ENCODE results near the gene RFX3.

RFX3 gene

DNA sequence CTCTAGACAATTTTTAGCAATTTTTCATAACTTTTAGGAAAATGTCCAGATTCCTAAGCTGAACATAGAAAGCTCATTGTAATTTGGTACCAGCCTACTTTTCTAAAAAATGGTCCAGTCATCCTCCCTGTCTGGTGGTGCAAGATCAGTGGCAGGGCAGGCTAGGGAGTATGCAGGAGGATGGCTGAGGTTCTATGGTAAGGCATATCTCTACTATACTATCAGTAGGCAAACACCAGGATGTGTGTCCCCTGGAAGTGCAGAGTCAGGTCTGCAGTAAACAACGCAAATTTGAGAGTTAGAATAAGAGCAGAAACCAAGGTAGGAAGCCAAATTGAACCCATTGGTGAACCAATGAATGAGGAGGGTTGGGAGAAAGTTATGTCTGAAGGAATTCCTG, 22.8 kb upstream of the RFX3 start:
- H3K4me3 ChIP-seq (ENCODE audit: low read depth, low read length), result no peak overlapping the region
- TF ChIP-seq, protein P1, sequence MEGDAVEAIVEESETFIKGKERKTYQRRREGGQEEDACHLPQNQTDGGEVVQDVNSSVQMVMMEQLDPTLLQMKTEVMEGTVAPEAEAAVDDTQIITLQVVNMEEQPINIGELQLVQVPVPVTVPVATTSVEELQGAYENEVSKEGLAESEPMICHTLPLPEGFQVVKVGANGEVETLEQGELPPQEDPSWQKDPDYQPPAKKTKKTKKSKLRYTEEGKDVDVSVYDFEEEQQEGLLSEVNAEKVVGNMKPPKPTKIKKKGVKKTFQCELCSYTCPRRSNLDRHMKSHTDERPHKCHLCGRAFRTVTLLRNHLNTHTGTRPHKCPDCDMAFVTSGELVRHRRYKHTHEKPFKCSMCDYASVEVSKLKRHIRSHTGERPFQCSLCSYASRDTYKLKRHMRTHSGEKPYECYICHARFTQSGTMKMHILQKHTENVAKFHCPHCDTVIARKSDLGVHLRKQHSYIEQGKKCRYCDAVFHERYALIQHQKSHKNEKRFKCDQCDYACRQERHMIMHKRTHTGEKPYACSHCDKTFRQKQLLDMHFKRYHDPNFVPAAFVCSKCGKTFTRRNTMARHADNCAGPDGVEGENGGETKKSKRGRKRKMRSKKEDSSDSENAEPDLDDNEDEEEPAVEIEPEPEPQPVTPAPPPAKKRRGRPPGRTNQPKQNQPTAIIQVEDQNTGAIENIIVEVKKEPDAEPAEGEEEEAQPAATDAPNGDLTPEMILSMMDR (IDR thresholded peaks at IDR 0.05; ENCODE audit: low read depth, low read length), result no peak
- in situ Hi-C loops (cut with HindIII; ENCODE audit: low sequenced_read_pairs), result no loop called here
- no peak for DNase-seq (ENCODE audit: low read depth, low spot score)

DNA sequence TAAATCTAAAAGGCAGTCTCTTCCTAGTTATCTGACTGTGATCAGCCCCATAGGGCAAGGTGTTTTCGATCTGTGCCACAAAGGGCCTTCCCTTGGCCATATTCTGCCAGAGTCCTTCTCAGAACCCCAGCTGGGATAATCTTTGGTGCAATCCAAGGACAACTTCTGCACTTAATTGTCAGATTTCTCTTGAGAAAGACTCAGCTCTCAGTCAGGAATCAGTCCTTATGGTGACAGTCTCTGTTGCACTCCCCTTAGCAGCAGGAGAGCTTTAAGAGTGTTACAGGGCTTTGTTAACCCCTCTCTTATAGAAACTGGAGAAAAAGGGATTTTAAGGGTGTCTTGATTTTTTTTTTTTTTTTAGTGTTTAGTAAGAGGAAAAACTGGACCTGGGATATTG, 15.4 kb upstream of the RFX3 start:
- TF ChIP-seq, protein P1 (IDR thresholded peaks at IDR 0.05; ENCODE audit: low read depth, low read length), result no peak
- no peak overlapping the region for H3K4me3 ChIP-seq (ENCODE audit: low read depth, low read length)
- DNase-seq (ENCODE audit: low read depth, low spot score), result no peak
- in situ Hi-C loops (cut with HindIII; ENCODE audit: low sequenced_read_pairs), result no loop called here

DNA sequence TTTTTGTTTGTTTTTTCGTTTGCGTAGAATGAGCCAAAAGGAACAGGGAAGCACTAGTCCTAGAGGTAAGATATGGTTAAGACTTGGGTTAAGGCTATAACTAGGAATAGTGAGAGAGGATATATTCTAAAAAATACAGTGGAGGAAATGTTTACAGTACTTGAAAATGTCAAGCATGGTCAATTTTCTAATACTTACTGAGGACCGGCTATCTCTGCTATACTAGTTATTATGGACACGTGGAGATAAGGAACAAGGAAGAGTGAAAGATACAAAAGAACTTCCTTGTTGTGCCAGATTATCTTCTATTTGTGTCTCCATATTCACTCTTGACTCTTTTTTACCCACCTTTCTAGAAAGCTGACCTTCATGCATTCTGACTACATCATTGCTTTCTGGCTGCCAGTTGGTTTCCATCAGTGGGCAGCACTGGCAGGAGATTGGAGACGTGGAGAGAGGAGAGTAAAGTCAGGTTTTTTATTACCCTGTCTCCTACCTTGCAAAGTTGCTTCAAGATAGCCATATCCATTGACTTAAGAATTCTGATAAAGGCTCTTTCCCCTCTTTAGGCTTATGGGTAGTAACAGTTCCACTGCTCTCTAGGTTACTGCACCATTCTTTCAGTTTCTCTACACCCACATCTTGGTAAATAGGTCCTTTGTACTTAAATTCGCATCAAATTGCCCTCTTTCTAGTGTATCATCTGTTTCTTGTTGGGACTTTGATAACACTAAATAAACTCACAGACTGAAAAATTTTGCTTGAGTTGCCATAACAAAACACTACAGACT, 9.0 kb upstream of the RFX3 start:
- H3K4me3 ChIP-seq (ENCODE audit: low read depth, low read length), result no peak overlapping the region
- no peak for DNase-seq (ENCODE audit: low read depth, low spot score)
- TF ChIP-seq, protein P1 (IDR thresholded peaks at IDR 0.05; ENCODE audit: low read depth, low read length), result no peak
- in situ Hi-C loops (cut with HindIII; ENCODE audit: low sequenced_read_pairs), result no loop called here

DNA sequence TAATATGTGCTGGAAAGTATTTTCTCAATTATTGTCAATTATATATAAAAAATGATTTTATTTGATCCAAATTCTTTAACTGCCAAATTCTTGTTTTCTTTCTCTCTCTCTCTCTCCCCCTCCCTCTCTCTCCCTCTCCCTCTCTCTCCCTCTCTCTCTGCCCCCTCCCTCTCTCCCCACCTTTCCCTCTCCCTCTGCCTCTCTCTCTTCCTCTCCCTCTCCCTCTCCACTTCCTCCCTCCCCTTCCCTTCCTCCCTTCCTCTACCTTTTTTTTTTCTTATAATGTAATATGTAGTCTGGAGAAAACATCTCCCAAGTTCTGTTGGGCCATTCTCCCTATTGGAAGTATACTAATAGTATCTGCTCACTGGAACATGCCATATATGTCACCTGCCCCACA, 6.4 kb upstream of the RFX3 start:
- DNase-seq (ENCODE audit: low read depth, low spot score), result no peak
- in situ Hi-C loops (cut with HindIII; ENCODE audit: low sequenced_read_pairs), result no loop called here
- no peak overlapping the region for H3K4me3 ChIP-seq (ENCODE audit: low read depth, low read length)
- TF ChIP-seq, protein P1 (IDR thresholded peaks at IDR 0.05; ENCODE audit: low read depth, low read length), result no peak

DNA sequence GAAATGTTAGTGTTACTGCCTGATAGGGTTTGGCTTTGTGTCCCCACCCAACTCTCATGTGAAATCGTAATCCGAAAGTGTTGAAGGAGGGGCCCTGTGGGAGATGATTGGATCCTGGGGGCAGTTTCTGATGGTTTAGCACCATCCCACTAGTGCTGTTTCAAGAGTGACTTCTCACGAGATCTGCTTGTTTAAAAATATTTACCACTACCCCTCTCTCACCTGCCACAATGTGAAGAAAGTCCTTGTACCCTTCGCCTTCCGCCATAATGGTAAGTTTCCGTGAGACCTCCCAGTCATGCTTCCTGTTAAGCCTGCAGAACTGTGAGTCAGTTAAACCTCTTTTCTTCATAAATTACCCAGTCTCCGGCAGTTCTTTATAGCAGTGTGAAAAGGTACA, 2.6 kb upstream of the RFX3 start:
- TF ChIP-seq, protein P1 (IDR thresholded peaks at IDR 0.05; ENCODE audit: low read depth, low read length), result no peak

DNA sequence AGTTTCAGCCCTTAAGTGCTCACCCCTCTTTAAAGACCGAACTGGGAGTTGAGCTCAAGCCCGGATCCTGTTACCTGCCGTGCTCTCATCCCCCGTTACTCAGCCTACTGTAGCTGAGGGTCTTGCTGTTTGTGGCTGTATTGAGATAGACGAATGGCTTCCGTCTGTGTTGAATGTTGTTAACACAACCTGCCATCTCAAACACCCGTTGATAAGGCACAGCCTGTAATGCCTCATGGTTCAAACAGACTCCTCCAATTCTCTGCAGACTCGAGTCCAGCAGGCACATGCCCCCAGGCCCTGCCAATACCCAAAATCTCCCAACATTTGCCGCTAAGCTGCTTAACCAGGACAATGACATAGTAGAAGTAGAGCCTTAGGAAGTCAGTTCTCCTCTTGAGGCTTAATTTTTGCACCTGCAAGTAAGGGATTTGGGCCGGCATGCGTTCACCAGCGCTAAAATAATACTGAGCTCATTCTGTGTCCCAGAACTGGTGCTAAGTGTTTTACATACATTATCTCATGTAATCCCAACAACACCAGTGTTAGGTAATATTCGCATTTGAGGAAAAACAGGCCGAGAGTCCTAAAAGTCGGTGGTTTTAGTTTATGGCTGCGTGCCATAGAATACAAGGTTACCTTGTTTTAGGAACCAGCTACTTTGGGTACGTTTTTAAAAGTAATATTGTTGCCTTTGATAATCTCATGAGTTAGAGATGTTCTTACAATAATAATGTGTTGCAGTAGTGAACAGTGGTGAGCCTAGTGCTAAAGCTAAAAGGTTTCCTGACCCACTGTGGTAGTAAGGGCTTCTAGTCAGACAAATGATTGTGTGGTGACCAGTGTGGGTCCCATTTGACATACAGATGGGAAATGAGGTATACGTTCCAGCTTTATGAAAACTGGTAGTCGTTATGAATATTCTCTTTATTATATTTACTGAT, 1.5 kb upstream of the RFX3 start:
- no peak for DNase-seq (ENCODE audit: low read depth, low spot score)
- H3K4me3 ChIP-seq (ENCODE audit: low read depth, low read length), result peak overlapping the region; percentile 94
- in situ Hi-C loops (cut with HindIII; ENCODE audit: low sequenced_read_pairs), result no loop called here
- TF ChIP-seq, protein P1 (IDR thresholded peaks at IDR 0.05; ENCODE audit: low read depth, low read length), result no peak

More for the DNA sequence above, 2.6 kb upstream of the RFX3 start:
- no peak overlapping the region for H3K4me3 ChIP-seq (ENCODE audit: low read depth, low read length)
- in situ Hi-C loops (cut with HindIII; ENCODE audit: low sequenced_read_pairs), result no loop called here
- no peak for DNase-seq (ENCODE audit: low read depth, low spot score)

Measured in astrocyte of the spinal cord (primary cell).